Measurements from ENCODE around the gene MEX3A.

DNA sequence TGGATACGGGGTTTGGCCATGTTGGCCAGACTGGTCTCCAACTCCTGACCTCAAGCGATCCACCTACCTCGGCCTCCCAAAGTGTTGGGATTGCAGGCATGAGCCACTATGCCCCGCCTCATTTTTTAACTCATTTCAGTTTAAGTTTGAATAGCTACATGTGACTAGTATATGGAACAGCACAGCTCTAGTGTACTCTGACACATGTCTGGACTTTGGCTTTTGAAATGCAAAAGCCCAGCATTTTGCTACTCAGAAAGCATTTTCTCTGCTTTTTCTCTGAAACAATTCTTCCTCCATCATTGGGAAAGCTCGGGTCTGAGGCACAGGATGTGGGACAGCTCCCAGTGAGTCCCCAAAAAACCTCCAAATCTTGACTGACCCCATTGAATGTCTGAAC lies 57.5 kb downstream of the MEX3A start:
- TF ChIP-seq, protein P1, sequence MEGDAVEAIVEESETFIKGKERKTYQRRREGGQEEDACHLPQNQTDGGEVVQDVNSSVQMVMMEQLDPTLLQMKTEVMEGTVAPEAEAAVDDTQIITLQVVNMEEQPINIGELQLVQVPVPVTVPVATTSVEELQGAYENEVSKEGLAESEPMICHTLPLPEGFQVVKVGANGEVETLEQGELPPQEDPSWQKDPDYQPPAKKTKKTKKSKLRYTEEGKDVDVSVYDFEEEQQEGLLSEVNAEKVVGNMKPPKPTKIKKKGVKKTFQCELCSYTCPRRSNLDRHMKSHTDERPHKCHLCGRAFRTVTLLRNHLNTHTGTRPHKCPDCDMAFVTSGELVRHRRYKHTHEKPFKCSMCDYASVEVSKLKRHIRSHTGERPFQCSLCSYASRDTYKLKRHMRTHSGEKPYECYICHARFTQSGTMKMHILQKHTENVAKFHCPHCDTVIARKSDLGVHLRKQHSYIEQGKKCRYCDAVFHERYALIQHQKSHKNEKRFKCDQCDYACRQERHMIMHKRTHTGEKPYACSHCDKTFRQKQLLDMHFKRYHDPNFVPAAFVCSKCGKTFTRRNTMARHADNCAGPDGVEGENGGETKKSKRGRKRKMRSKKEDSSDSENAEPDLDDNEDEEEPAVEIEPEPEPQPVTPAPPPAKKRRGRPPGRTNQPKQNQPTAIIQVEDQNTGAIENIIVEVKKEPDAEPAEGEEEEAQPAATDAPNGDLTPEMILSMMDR (IDR thresholded peaks at IDR 0.05): no peak
- no peak for TF ChIP-seq EZH2 (IDR thresholded peaks at IDR 0.05)
